HEK293 (cell line): Measurements from ENCODE around the gene LRP2BP.

Experiments
- CTCF ChIA-PET: fragments of 350-600 bp; formaldehyde crosslinking; extraction: SDS; loops from one replicate; lab custom pipeline; 2021; ENCODE audit warnings: antibody characterized with exemption; lab: Yijun Ruan, JAX
- POLR2A ChIA-PET: fragments of 300-600 bp; formaldehyde crosslinking; extraction: SDS; loops from one replicate; lab custom pipeline; 2020; ENCODE audit warnings: antibody characterized with exemption, inconsistent platforms; lab: Yijun Ruan, JAX
- H3K27ac ChIP-seq: fragments of 200-500 bp; sonication (Bioruptor generic); 2 replicates; pipeline ENCODE4 v1.5.1; 2014; ENCODE audit warnings: low read depth, low read length, control low read depth, inconsistent platforms; ENCODE audit errors: extremely low read depth
- H3K36me3 ChIP-seq, 2 experiments: fragments of 200-500 bp in 1 of 2; sonication (Bioruptor generic) in 1 of 2; 1 replicate in 1 of 2; 2 replicates in 1 of 2; pipeline ENCODE4 v1.5.1; 2014 to 2017; ENCODE audit warnings: inconsistent platforms in 2 of 2, low read length in 2 of 2; ENCODE audit not compliant: control insufficient read depth in 2 of 2, insufficient read depth in 1 of 2
- H3K4me1 ChIP-seq: fragments of 200-500 bp; sonication (Bioruptor generic); 2 replicates; pipeline ENCODE4 v1.5.1; 2014; ENCODE audit warnings: mild to moderate bottlenecking, low read length, inconsistent platforms; ENCODE audit not compliant: control insufficient read depth, insufficient read depth
- H3K4me3 ChIP-seq: 2 replicates; pipeline ENCODE4 v1.5.1; 2011; ENCODE audit warnings: low read depth, mild to moderate bottlenecking, control low read depth, low read length, moderate library complexity
- H3K9me3 ChIP-seq: fragments of 200-500 bp; sonication (Bioruptor generic); 2 replicates; pipeline ENCODE4 v1.5.1; 2014; ENCODE audit warnings: low read depth, low read length, inconsistent platforms; ENCODE audit not compliant: control insufficient read depth, insufficient read depth
- GLIS1 ChIP-seq: fragments of 450-650 bp; formaldehyde crosslinking; IDR thresholded peaks from 2 replicates; pipeline ENCODE4 v1.5.1; 2016; ENCODE audit warnings: missing biosample characterization, missing genetic modification characterization
- HOXD13 ChIP-seq: sonication (generic); formaldehyde crosslinking; IDR thresholded peaks from 2 replicates; pipeline ENCODE4 v1.8.0; 2022; ENCODE audit warnings: missing genetic modification reagents, borderline replicate concordance
- IKZF3 ChIP-seq: fragments of 450-650 bp; IDR thresholded peaks from 2 replicates; pipeline ENCODE4 v1.5.0; 2018; ENCODE audit warnings: missing biosample characterization, mild to moderate bottlenecking, missing genetic modification characterization, moderate library complexity
- KLF1 ChIP-seq: fragments of 450-650 bp; formaldehyde crosslinking; IDR thresholded peaks from 2 replicates; pipeline ENCODE4 v1.5.1; 2016; ENCODE audit warnings: missing biosample characterization, missing genetic modification characterization
- KLF10 ChIP-seq: fragments of 450-650 bp; IDR thresholded peaks from 2 replicates; pipeline ENCODE4 v1.5.1; 2018; ENCODE audit warnings: missing biosample characterization, mild to moderate bottlenecking, missing genetic modification characterization
- OSR2 ChIP-seq: fragments of 450-650 bp; formaldehyde crosslinking; IDR thresholded peaks from 2 replicates; pipeline ENCODE4 v1.5.1; 2016; ENCODE audit warnings: missing biosample characterization, missing genetic modification characterization
- OVOL3 ChIP-seq: fragments of 450-650 bp; formaldehyde crosslinking; IDR thresholded peaks from 2 replicates; pipeline ENCODE4 v1.5.1; 2016; ENCODE audit warnings: missing biosample characterization, missing genetic modification characterization
- RBAK ChIP-seq: fragments of 450-650 bp; formaldehyde crosslinking; IDR thresholded peaks from 2 replicates; pipeline ENCODE4 v1.5.1; 2016; ENCODE audit warnings: missing biosample characterization, missing genetic modification characterization
- TRIM28 ChIP-seq: IDR thresholded peaks from 2 replicates; pipeline ENCODE4 v1.6.1; 2011; ENCODE audit warnings: low read length, control low read depth, borderline replicate concordance
- ZBTB10 ChIP-seq: fragments of 450-650 bp; formaldehyde crosslinking; IDR thresholded peaks from 2 replicates; pipeline ENCODE4 v1.5.1; 2016; ENCODE audit warnings: missing biosample characterization, missing genetic modification characterization
- ZNF138 ChIP-seq: fragments of 450-650 bp; formaldehyde crosslinking; IDR thresholded peaks from 2 replicates; pipeline ENCODE4 v1.5.1; 2016; ENCODE audit warnings: missing biosample characterization, missing genetic modification characterization, borderline replicate concordance
- ZNF157 ChIP-seq: fragments of 450-650 bp; formaldehyde crosslinking; IDR thresholded peaks from 2 replicates; pipeline ENCODE4 v1.5.1; 2016; ENCODE audit warnings: missing biosample characterization, missing genetic modification characterization
- ZNF174 ChIP-seq: fragments of 450-650 bp; formaldehyde crosslinking; IDR thresholded peaks from 2 replicates; pipeline ENCODE4 v1.5.0; 2017; ENCODE audit warnings: missing biosample characterization, mild to moderate bottlenecking, missing genetic modification characterization
- ZNF274 ChIP-seq, 2 experiments: fragments of 200-500 bp in 1 of 2; fragments of 450-650 bp in 1 of 2; sonication (Bioruptor generic) in 1 of 2; formaldehyde crosslinking in 1 of 2; IDR thresholded peaks; 2 replicates each; pipeline versions ENCODE4 v1.5.1 to v1.6.1; 2014 to 2016; ENCODE audit warnings: borderline replicate concordance in 1 of 2, inconsistent platforms in 1 of 2, low read length in 1 of 2, missing biosample characterization in 1 of 2, missing genetic modification characterization in 1 of 2
- ZNF341 ChIP-seq: fragments of 450-650 bp; formaldehyde crosslinking; IDR thresholded peaks from 2 replicates; pipeline ENCODE4; 2016; ENCODE audit warnings: low read depth, missing biosample characterization, missing genetic modification characterization
- ZNF37A ChIP-seq: fragments of 450-650 bp; IDR thresholded peaks from 2 replicates; pipeline ENCODE4 v1.5.1; 2018; ENCODE audit warnings: missing biosample characterization, missing genetic modification characterization
- ZNF404 ChIP-seq: fragments of 450-650 bp; formaldehyde crosslinking; IDR thresholded peaks from 2 replicates; pipeline ENCODE4 v1.5.1; 2017; ENCODE audit warnings: missing biosample characterization, missing genetic modification characterization
- ZNF521 ChIP-seq: fragments of 450-650 bp; formaldehyde crosslinking; IDR thresholded peaks from 2 replicates; pipeline ENCODE4 v1.5.1; 2017; ENCODE audit warnings: missing biosample characterization, mild to moderate bottlenecking, missing genetic modification characterization
- ZNF530 ChIP-seq: fragments of 450-650 bp; formaldehyde crosslinking; IDR thresholded peaks from 2 replicates; pipeline ENCODE4 v1.5.1; 2016; ENCODE audit warnings: low read depth, missing biosample characterization, missing genetic modification characterization
- ZNF558 ChIP-seq: fragments of 450-650 bp; formaldehyde crosslinking; IDR thresholded peaks from 2 replicates; pipeline ENCODE4 v1.5.1; 2016; ENCODE audit warnings: missing biosample characterization, missing genetic modification characterization
- ZNF585B ChIP-seq: fragments of 450-650 bp; formaldehyde crosslinking; IDR thresholded peaks from 2 replicates; pipeline ENCODE4 v1.5.1; 2016; ENCODE audit warnings: missing biosample characterization, missing genetic modification characterization
- ZNF621 ChIP-seq: fragments of 450-650 bp; formaldehyde crosslinking; IDR thresholded peaks from 2 replicates; pipeline ENCODE4 v1.5.1; 2017; ENCODE audit warnings: missing biosample characterization, missing genetic modification characterization
- ZNF624 ChIP-seq: fragments of 450-650 bp; formaldehyde crosslinking; IDR thresholded peaks from 2 replicates; pipeline ENCODE4 v1.5.1; 2017; ENCODE audit warnings: missing biosample characterization, missing genetic modification characterization
- ZNF658 ChIP-seq: fragments of 450-650 bp; formaldehyde crosslinking; IDR thresholded peaks from 2 replicates; pipeline ENCODE4; 2016; ENCODE audit warnings: missing biosample characterization, missing genetic modification characterization
- ZNF670 ChIP-seq: fragments of 450-650 bp; formaldehyde crosslinking; IDR thresholded peaks from 2 replicates; pipeline ENCODE4 v1.5.1; 2016; ENCODE audit warnings: missing biosample characterization, missing genetic modification characterization, low read depth
- ZNF692 ChIP-seq: fragments of 450-650 bp; formaldehyde crosslinking; IDR thresholded peaks from 2 replicates; pipeline ENCODE4 v1.5.1; 2016; ENCODE audit warnings: missing biosample characterization, missing genetic modification characterization
- ZNF768 ChIP-seq: fragments of 450-650 bp; formaldehyde crosslinking; IDR thresholded peaks from 2 replicates; pipeline ENCODE4 v1.5.1; 2018; ENCODE audit warnings: missing biosample characterization, mild to moderate bottlenecking, missing genetic modification characterization
- ZNF837 ChIP-seq: fragments of 450-650 bp; formaldehyde crosslinking; IDR thresholded peaks from 2 replicates; pipeline ENCODE4 v1.5.1; 2016; ENCODE audit warnings: missing biosample characterization, missing genetic modification characterization
- ZNF843 ChIP-seq: fragments of 450-650 bp; formaldehyde crosslinking; IDR thresholded peaks from 2 replicates; pipeline ENCODE4 v1.5.1; 2016; ENCODE audit warnings: missing biosample characterization, missing genetic modification characterization

Gene LRP2BP

GRCh38 chr4:185387957-185388356 lies 7.8 kb downstream of the LRP2BP start:
- ChIA-PET CTCF (no interaction called here), POLR2A (no interaction called here)
- TF ChIP-seq ZNF404 (tag by site-specific recombination) (no peak), KLF10 (no peak), KLF1 (no peak), ZNF274 (IDR thresholded peaks at IDR 0.05; ENCODE audit: low read length) (no peak), ZNF274 (tag by site-specific recombination; IDR thresholded peaks at IDR 0.05; ENCODE audit: borderline replicate concordance) (no peak), ZNF670 (tag by site-specific recombination) (no peak), ZNF658 (tag by site-specific recombination) (no peak)
- no peak overlapping the region for H3K4me3 ChIP-seq
- H3K36me3 ChIP-seq: no peaks in the 10 kb centered on the region
- H3K4me1 ChIP-seq: no peaks in the 10 kb centered on the region
- no peak overlapping the region for H3K27ac ChIP-seq
- no peaks in the 10 kb centered on the region for H3K9me3 ChIP-seq

GRCh38 chr4:185384930-185385331 lies 10.8 kb downstream of the LRP2BP start:
- CTCF ChIA-PET: no interaction called here
- no peaks in the 10 kb centered on the region for H3K4me1 ChIP-seq
- TF ChIP-seq ZNF692 (tag by site-specific recombination) (peak; percentile 63; the same call in 1 of the 2 replicates), HOXD13 (CRISPR knock-in tag) (no peak)
- no peaks in the 10 kb centered on the region for H3K36me3 ChIP-seq
- no peaks in the 10 kb centered on the region for H3K9me3 ChIP-seq
- H3K4me3 ChIP-seq: no peak overlapping the region
- POLR2A ChIA-PET: no interaction called here
- H3K27ac ChIP-seq: no peak overlapping the region

GRCh38 chr4:185384061-185384460 lies 11.7 kb downstream of the LRP2BP start:
- ChIA-PET POLR2A (no interaction called here), CTCF (no interaction called here)
- Histone ChIP-seq H3K36me3 (no peaks in the 10 kb centered on the region), H3K9me3 (no peaks in the 10 kb centered on the region), H3K4me1 (no peaks in the 10 kb centered on the region), H3K4me3 (no peak overlapping the region), H3K27ac (no peak overlapping the region)
- TF ChIP-seq TRIM28 (no peak), ZBTB10 (tag by site-specific recombination) (no peak), ZNF37A (tag by site-specific recombination) (no peak), ZNF624 (tag by site-specific recombination) (no peak), ZNF138 (tag by site-specific recombination) (no peak)

GRCh38 chr4:185383451-185383850 lies 12.3 kb downstream of the LRP2BP start:
- H3K36me3 ChIP-seq: peaks cover 0 to 2% of the 10 kb centered on the region in 2 experiments; a peak in 1 of 3 replicates
- no peaks in the 10 kb centered on the region for H3K4me1 ChIP-seq
- POLR2A ChIA-PET: no interaction called here
- H3K4me3 ChIP-seq: no peak overlapping the region
- no peaks in the 10 kb centered on the region for H3K9me3 ChIP-seq
- CTCF ChIA-PET: no interaction called here
- no peak overlapping the region for H3K27ac ChIP-seq
- TF ChIP-seq ZNF530: no peak
- no peak for TF ChIP-seq ZNF521 (tag by site-specific recombination)
- TF ChIP-seq ZNF585B (tag by site-specific recombination): no peak
- no peak for TF ChIP-seq ZNF621 (tag by site-specific recombination)
- TF ChIP-seq GLIS1 (tag by site-specific recombination): no peak
- TF ChIP-seq ZNF341: no peak
- TF ChIP-seq ZNF174 (tag by site-specific recombination): no peak
- no peak for TF ChIP-seq ZNF157 (tag by site-specific recombination)
- TF ChIP-seq IKZF3 (tag by site-specific recombination): no peak
- no peak for TF ChIP-seq ZNF768 (tag by site-specific recombination)
- no peak for TF ChIP-seq ZNF843 (tag by site-specific recombination)
- no peak for TF ChIP-seq ZNF837 (tag by site-specific recombination)
- no peak for TF ChIP-seq RBAK (tag by site-specific recombination)
- no peak for TF ChIP-seq OSR2 (tag by site-specific recombination)
- TF ChIP-seq OVOL3 (tag by site-specific recombination): no peak
- no peak for TF ChIP-seq ZNF558
